Stimulated activated CD4-positive, alpha-beta T cell treated with anti-CD3 and anti-CD28 coated beads, Interleukin-4, amount 100 ng/mL, for 4 hours (primary cell): ENCODE data around the gene TNFRSF12A.
A peak's percentile ranks its signal among the peaks of the same experiment; 100 is the strongest.

Source experiments
- DNase-seq, 2 experiments: peaks; one replicate each; pipeline ENCODE4 v3.0.0-alpha.2; 2020

The TNFRSF12A gene

GRCh38 chr16:2986623-2987188 is 33.5 kb upstream of the TNFRSF12A start:
- DNase-seq: no peak

DNA sequence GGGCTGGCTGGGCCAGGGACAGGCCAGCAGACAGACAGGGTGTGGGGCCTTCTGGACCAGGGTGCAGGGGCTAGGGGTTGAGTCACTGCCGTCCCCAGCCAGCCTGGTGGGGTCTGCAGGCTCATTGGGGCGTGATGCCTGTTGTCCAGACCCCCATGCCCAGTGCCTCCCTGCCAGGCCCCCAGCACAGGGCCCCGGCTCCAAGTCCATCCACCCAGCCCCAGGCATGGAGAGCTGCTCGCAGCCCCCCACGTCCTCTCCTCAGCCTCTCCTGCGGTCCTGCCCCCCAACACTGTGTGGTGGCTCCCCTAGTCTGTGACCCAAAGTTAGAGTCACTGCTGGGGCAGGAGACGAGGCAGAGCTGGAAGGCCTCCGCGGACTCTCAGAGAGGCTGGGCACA is 32.9 kb upstream of the TNFRSF12A start:
- DNase-seq: no peak

- DNase-seq: no peak
These were observed 32.3 kb upstream of the TNFRSF12A start for GRCh38 chr16:2987833-2988232.

GRCh38 chr16:2988590-2989099 is 31.5 kb upstream of the TNFRSF12A start:
- DNase-seq: no peak

DNA sequence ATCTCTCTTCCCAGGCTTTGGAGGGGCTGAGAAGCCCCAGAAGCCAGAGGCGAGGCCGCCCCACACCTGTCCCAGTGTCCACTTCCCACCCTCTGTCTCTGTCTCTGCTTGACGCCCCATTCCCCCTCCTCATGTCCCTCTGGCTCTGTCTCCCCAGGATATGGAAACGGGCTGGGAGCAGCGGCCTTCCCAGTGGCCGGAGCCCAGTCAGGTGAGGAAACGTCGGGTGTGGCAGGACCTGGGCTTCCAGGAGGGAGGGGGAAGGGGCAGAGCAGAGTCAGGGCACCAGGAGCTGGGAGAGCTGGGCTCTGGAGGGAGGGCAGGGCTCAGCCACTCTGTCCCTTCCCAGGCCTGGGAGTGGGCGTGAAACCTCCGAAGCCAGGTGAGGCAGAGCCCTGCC is 29.3 kb upstream of the TNFRSF12A start:
- no peak for DNase-seq

DNA sequence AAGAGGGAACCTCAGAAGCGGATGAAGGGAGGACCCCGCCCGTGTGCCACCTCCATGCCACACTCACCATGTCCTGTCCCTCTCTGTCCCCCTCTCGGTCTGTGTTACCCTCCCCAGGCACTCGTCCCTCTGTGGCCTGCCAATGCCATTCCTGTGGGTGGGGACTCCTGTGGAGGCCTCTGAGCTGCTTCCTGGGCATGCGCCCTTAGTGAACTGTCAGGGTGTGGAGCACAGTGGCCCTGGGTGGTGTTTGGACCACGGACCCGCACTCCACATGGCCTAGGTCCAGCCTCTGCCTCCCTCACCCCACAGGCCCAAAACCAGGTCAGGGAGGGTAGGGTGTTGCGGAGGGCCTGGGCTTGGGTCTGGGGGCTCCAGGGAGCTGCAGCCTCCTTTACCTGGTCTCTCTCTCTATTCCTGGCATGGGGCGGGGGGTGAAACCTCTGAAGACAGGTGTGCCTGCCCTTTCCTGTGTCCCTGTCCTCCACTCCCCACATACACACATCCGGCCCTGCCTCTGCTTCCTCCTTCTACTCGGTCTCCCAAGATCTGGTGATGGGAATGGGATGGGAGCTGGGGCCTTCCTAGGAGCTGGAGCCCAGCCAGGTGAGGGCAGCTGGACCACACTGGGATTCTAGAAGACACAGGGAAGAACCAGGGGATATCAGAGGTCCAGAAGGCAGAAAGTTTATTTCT is 28.5 kb upstream of the TNFRSF12A start:
- no peak for DNase-seq

GRCh38 chr16:2992383-2993081 is 27.6 kb upstream of the TNFRSF12A start:
- DNase-seq: no peak

DNA sequence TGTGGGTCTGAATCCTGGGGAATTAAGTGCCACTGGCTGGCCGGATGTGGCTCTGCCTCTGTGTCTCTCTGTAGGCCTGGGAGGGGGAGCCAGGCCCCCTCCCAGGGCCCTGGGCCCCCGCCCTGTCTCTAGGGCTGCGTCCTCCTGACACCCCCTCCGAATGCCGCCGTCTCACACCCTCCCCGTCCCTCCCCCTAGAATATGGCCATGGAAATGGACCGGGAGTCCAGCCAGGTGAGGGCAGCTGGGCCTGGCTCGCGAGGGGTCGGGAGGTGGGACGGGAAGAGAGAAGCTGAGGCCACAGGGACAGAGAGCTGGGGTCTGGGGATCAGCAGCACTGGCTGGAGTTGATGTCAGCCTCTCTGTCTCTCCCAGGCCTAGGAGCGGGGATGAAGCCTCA is 23.9 kb upstream of the TNFRSF12A start:
- DNase-seq: no peak

DNA sequence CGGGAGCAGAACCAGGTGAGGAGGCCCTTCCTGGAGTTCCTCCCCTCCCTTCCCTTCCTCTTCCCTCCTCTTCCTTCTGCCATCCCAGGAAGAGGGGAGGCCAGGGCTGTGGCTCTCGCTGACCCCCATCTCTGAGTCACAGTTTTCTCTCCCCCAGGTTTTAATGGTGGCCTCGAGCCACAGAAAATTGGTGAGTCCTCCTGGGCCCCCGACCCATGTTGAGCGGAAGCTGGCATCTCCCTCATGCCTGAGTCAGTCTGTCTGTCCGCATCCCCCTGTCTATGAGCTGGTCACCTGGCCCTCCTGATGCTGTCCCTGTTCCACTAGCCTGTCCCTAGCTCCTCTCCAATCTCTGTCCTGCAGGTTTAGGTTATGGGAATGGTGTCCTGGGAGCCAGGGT is 20.2 kb upstream of the TNFRSF12A start:
- DNase-seq: no peak

- DNase-seq: no peak
These were observed 19.6 kb upstream of the TNFRSF12A start for GRCh38 chr16:3000540-3000939.

- no peak for DNase-seq
These were observed 18.9 kb upstream of the TNFRSF12A start for GRCh38 chr16:3001316-3001715.

GRCh38 chr16:3003582-3004270 is 16.4 kb upstream of the TNFRSF12A start:
- peak; percentile 91 to 97 for DNase-seq

DNA sequence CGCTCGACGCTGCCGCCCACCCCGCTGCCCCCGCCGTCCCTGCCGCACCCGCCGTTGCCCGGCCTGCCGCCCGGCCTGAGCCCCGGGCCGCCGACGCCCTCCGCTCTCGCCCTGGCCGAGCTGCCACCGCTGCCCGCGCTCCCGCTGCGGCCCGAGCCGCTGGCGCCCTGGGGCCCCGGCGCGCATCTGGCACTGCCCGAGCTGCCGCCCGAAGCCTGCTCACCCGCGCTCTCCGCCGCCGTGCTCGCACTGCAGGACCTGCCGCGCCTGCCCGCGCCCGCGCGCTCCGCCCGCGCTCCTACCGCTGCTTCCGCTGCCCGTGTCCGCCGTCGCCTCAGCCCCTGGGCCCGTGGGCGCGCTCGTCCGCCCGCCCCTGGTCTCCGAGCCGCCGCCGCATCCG is 15.8 kb upstream of the TNFRSF12A start:
- no peak for DNase-seq

- no peak for DNase-seq
These were observed 15.3 kb upstream of the TNFRSF12A start for GRCh38 chr16:3004781-3005284.

DNA sequence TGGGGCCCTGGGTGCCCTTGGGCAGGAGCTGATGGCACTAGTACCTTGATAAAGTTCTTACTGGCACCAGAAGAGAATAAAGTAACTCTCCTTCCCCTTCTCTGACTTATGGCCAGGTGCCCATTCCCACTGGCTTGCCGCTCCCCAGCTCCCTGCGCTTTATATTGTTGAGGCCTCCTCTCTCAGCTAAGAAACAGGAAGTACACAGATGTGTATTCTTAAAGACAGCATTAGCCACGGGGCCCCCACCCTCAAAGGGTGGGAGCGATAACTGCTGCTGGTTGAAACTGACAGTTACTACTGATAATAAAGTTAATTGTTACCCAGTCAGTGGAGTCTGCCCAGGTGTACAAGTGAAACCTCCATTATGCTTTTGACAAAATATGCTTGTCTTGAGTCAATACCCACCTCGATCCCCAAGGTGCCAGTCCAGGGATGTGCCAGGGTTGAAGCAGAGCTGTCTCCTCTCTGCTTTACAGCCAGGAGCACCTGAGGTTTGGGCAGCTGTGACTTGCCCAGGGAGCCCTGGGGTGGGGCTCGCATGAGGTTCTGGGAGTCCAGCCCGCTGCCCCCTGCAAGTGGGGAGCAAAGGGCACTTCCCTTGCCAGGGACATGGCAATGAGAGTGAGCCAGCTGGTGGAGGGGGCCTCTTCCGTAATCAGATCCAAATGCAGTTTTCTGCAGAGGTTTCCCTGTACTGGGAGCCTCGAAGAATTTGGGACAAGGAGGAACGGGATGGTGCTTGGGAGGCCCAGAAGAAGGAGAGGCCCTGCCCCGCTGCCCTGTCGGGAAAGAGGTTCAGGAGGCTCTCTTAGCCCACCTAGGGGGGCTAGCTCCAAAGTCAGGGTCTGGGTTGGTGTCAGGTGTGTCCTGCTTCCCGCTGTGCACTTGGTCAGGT is 12.9 kb upstream of the TNFRSF12A start:
- no peak for DNase-seq

DNA sequence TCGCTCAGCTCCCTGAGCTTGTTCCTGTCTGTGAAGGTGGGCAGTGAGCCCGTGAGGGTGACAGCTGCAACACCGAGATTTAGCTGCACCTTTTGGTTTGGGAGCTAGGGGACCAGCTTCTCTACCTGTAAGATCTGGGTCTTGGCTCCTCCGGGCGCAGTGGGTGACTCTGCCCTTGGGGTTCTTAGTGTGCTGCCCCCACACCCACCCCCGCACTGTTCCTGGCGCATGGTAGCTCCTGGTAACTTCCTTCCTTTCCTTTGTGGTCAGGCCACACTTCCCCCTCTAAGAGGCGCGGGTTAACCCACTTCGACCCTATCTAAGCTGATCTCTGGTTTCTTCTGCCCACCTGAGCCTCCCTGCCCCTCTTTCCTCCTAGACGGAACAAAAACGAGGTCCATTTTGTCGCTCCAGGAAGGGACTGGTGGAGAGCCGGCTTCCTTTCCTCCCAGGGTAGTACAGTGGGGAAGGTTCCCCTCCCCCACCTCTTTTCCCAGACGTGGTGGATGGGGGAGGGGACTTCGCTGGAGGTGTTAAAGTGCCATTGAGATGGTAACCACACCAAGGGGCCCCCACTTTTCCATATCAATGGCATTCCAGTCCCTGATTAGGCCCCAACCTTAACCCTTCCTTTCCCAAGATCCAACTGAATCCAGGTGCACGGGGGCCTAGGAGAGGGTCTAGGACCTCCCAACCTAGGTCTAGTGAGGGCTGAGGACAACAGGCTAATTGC is 12.0 kb upstream of the TNFRSF12A start:
- DNase-seq: peak in 1 of 2 experiments; percentile 36

DNA sequence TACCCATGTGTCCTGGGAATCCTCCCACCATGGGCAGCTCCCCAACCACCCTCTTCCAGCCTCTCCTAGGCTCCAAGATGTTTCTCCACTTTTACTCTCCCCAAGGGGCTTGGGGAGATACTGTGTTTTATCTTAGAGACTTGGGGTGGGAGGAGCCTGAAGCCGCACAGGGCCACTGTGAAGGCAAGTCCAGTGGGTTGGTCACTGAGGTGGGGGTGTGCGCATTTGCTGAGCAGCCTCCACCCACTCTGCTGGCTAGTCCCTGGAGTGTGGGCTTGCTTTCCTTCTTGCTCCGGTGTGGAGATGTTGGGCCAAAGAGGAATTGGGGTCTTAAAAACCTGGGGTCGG is 11.5 kb upstream of the TNFRSF12A start:
- no peak for DNase-seq

- no peak for DNase-seq
These were observed 10.4 kb upstream of the TNFRSF12A start for GRCh38 chr16:3009568-3010390.

DNA sequence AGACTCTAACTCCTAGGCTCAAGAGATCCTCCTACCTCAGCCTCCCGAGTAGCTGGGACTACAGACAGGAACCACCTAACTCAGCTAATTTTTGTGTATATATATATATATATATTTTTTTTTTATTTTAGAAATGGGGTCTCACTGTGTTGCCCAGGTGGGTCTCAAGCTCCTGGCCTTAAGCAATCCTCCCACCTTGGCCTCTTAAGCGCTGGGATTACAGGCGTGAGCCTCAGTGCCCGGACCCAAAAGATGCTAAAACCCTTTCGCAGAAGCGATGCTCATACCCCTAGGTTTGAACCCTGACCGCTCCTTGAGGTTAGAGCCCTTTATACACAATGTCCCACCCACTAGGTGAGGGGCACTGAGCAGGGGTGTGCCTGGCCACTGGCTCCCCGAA is 9.7 kb upstream of the TNFRSF12A start:
- no peak for DNase-seq

GRCh38 chr16:3012246-3012645 is 7.9 kb upstream of the TNFRSF12A start:
- no peak for DNase-seq
